HG02970 (cell line): ENCODE measurements around the gene PPEF2.
"Not testable (repeated sequence)": the region's sequence is repeated elsewhere in the genome, so short reads cannot be mapped to it uniquely, and the experiment has no call there.

Experiments used
- ATAC-seq: cut with Tn5 transposase; IDR thresholded peaks from one replicate; pipeline ENCODE4 v1.9.1; 2021; ENCODE audit warnings: mild to moderate bottlenecking, moderate library complexity, moderate number of reproducible peaks; ENCODE audit not compliant: unreplicated experiment, low FRiP score

Gene PPEF2

GRCh38 chr4:75902352-75902751, at the start of gene PPEF2:
Gene PPEF2 (minus strand): TSS chr4:75902452. CDS start chr4:75896325, 6,127 bp downstream.
- ATAC-seq: no peak

GRCh38 chr4:75950213-75950815, 48.1 kb upstream of the PPEF2 start:
- ATAC-seq: no peak

GRCh38 chr4:75948822-75949444, 46.7 kb upstream of the PPEF2 start:
- no peak for ATAC-seq

GRCh38 chr4:75940692-75941253, 38.5 kb upstream of the PPEF2 start, which contains the start of gene NAAA:
Gene NAAA (minus strand): TSS chr4:75941013. CDS start chr4:75940949, 64 bp downstream.
- ATAC-seq: peak; percentile 59

GRCh38 chr4:75939890-75940691, 37.8 kb upstream of the PPEF2 start:
- peak; percentile 51 for ATAC-seq

- ATAC-seq: no peak
These were observed 33.4 kb upstream of the PPEF2 start for GRCh38 chr4:75935628-75936027.

- ATAC-seq: no peak
These were observed 27.9 kb upstream of the PPEF2 start for GRCh38 chr4:75930152-75930551.

GRCh38 chr4:75924916-75925315, 22.7 kb upstream of the PPEF2 start:
- ATAC-seq: not testable (repeated sequence)

- no peak for ATAC-seq
These were observed 22.1 kb upstream of the PPEF2 start for GRCh38 chr4:75924309-75924827.

GRCh38 chr4:75922588-75922987, 20.3 kb upstream of the PPEF2 start:
- no peak for ATAC-seq

- ATAC-seq: no peak
These were observed 19.7 kb upstream of the PPEF2 start for GRCh38 chr4:75921910-75922309.

- no peak for ATAC-seq
These were observed 18.1 kb upstream of the PPEF2 start for GRCh38 chr4:75920327-75920726.

- no peak for ATAC-seq
These were observed 17.7 kb upstream of the PPEF2 start for GRCh38 chr4:75919920-75920319.

GRCh38 chr4:75916091-75916661, 13.9 kb upstream of the PPEF2 start:
- no peak for ATAC-seq

GRCh38 chr4:75912968-75913367, 10.7 kb upstream of the PPEF2 start:
- no peak for ATAC-seq

GRCh38 chr4:75910831-75911230, 8.6 kb upstream of the PPEF2 start:
- not testable (repeated sequence) for ATAC-seq

GRCh38 chr4:75909405-75909804, 7.2 kb upstream of the PPEF2 start:
- no peak for ATAC-seq

GRCh38 chr4:75908555-75908954, 6.3 kb upstream of the PPEF2 start:
- no peak for ATAC-seq

- no peak for ATAC-seq
These were observed 5.7 kb upstream of the PPEF2 start for GRCh38 chr4:75907966-75908365.

GRCh38 chr4:75904076-75904475, 1.8 kb upstream of the PPEF2 start:
- ATAC-seq: no peak

- ATAC-seq: no peak
These were observed 3.7 kb downstream of the PPEF2 start for GRCh38 chr4:75898536-75898935.
